Lower leg skin (tissue), 4 donors: ENCODE measurements around the gene RAB27B. TPM values are rescaled to one million over a fixed set of nuclear protein-coding genes. Genes with fewer than 3 reads are reported as not detected.

Source experiments
- DNase-seq, 2 donors: peaks; one replicate each; pipeline ENCODE4 v3.0.0-alpha.2; 2019; ENCODE audit warnings: low spot score in 2 of 2
- H3K4me3 ChIP-seq: fragments of 200-600 bp; sonication (generic); 2 replicates; pipeline ENCODE4 v1.5.1; 2017; ENCODE audit warnings: mild to moderate bottlenecking, low read depth; ENCODE audit not compliant: poor library complexity, severe bottlenecking
- CTCF ChIP-seq, 3 donors: fragments of 450-650 bp; IDR thresholded peaks; one replicate each; pipeline ENCODE4 v1.5.1; 2016; ENCODE audit warnings: antibody characterized with exemption in 3 of 3, mild to moderate bottlenecking in 3 of 3, moderate library complexity in 2 of 3
- POLR2A ChIP-seq, 2 donors: fragments of 450-650 bp; IDR thresholded peaks; one replicate each; pipeline ENCODE4 v1.6.1; 2016 to 2017; ENCODE audit warnings: antibody characterized with exemption in 2 of 2, mild to moderate bottlenecking in 1 of 2, moderate library complexity in 1 of 2
- WGBS, 2 donors: methylation state at CpG; one replicate each; pipeline ENCODE4 v1.1.5; 2018; 5-methylcytosine and 5-hydroxymethylcytosine counted together
- intact Hi-C: fragments of 100-400 bp; cut with DNase I; formaldehyde crosslinking; loops from one replicate; pipeline ENCODE4 v1.15.0; 2023; ENCODE audit warnings: low total_unique reads
- total RNA-seq, 4 donors: library from RNA; depleted of rRNA; stranded (reverse); fragments of >200 nt; gene quantifications; one replicate each; pipeline ENCODE4 v1.1.0, GENCODE V29; 2016

RAB27B gene
- total RNA-seq, 4 donors from 2014 or later = 22.6 to 34.8 (median 27.2) TPM

DNA sequence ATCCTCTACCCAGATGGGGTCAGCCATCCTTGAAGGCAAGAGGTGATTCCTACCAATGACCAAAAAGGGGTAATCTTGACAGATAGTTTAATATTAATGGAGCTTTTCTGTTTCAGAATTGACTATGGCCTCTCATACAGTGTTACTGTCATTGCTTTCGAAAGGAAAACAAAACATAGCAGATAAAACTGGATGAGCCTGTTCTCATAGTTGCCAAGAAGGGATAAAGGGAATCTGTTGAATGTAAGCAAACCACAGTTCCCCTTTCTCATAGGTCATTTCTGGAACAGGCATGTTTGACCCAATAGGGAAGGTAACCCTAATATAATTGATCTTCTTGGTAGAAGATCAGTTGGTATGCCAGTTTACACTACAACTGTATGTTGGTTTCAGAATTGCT lies 1.6 kb downstream of the RAB27B start:
- H3K4me3 ChIP-seq = no peak overlapping the region
- intact Hi-C loops = no loop called here
- TF ChIP-seq POLR2A (IDR thresholded peaks at IDR 0.05) (no peak), CTCF (IDR thresholded peaks at IDR 0.05) (no peak)
- WGBS, 2 donors = 57 to 73% methylated on average over 1 of the region's 1 CpG
- no peak for DNase-seq

GRCh38 chr18:54830260-54830659 lies 2.0 kb downstream of the RAB27B start:
- TF ChIP-seq POLR2A (IDR thresholded peaks at IDR 0.05) = no peak
- TF ChIP-seq CTCF (IDR thresholded peaks at IDR 0.05) = no peak
- no peak overlapping the region for H3K4me3 ChIP-seq
- intact Hi-C loops = no loop called here
- no peak for DNase-seq
- WGBS, 2 donors = 63 to 69% methylated on average over 1 of the region's 1 CpG

DNA sequence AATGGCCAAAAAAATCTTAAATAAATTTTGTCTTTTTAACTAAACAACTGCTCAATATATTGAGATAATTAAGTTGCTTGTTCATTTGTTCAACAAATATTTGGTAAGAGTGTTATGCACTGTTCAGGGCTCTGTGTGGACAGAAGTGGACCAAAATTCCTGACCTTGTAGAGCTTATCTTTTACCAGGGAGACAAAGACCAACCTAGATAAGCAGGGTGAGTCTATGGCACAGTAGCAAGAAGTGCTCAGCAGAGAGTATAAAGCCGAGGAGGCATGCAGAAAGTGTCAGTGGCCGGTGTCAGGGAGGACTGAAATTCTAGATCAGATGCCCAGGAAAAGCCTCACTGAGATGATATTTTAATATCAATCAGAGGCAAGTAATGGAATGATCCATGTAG lies 2.6 kb downstream of the RAB27B start:
- DNase-seq = no peak
- intact Hi-C loops = no loop called here
- TF ChIP-seq POLR2A (IDR thresholded peaks at IDR 0.05) = no peak
- no peak for TF ChIP-seq CTCF (IDR thresholded peaks at IDR 0.05)
- 63 to 71% methylated on average over 2 of the region's 2 CpGs for WGBS, 2 donors
- H3K4me3 ChIP-seq = no peak overlapping the region

DNA sequence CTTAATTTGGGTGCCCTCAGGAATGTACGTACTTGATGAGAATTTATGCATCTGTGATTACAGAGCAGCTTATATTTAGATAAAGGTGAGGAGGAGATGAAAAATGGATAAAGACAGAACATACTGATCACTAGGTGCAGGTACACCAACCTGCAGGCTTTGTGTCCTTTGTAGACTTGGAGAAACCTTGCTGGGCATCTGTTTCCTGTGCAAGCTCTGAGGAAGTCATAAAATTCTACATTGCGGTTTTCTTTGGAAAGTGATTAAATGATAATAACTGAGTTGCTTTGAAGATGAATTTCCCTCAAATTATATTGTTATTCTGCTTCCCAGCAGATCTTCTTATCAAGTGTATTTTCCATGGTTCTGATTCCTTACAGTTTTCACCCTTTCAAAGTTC lies 7.7 kb downstream of the RAB27B start:
- TF ChIP-seq CTCF (IDR thresholded peaks at IDR 0.05) = no peak
- TF ChIP-seq POLR2A (IDR thresholded peaks at IDR 0.05) = no peak
- intact Hi-C loops = no loop called here
- 67 to 69% methylated on average over 2 of the region's 2 CpGs for WGBS, 2 donors
- H3K4me3 ChIP-seq = no peak overlapping the region
- DNase-seq = no peak

DNA sequence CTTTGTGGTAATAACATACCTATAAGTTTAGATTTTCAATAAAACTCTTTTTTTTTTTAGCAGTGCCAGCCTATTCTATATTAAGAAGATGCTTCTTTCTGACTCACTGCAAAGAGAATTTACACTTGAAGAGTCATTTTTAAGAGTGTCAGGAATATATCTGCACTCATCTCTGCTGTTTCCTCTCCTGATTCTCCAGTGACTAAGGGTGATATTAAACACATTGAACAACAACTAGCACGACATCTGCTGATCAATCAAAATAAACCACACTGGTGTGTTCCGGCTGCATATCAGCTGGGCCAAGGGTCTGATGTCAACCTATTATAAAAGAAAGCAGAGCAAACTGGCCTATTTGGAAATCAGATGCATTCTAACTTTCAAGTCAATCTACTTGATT lies 15.0 kb downstream of the RAB27B start:
- DNase-seq = no peak
- intact Hi-C loops = no loop called here
- TF ChIP-seq POLR2A (IDR thresholded peaks at IDR 0.05) (no peak), CTCF (IDR thresholded peaks at IDR 0.05) (no peak)
- 80 to 83% methylated on average over 2 of the region's 2 CpGs for WGBS, 2 donors
- H3K4me3 ChIP-seq = no peak overlapping the region

DNA sequence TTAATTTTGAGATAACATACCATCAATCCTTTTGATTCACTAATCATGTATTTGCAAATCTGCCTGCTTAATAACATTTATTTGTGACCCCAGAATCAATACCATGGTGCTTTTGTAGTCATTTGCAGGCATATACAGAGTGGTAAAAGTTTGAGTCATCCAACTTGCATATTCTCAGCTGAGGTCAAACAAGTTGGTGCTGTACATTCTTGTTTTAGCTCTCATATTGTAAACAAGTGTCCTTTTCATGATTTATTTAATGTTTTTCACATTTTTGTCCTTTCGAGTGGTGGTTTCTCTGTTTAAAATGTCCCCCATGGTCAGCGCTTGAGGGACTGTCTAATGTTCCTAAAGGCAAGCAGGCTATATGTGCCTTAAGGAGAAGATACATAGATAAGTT lies 17.5 kb downstream of the RAB27B start:
- intact Hi-C loops = no loop called here
- no peak overlapping the region for H3K4me3 ChIP-seq
- TF ChIP-seq CTCF (IDR thresholded peaks at IDR 0.05) (no peak), POLR2A (IDR thresholded peaks at IDR 0.05) (no peak)
- DNase-seq = no peak
- whole genome bisulfite sequencing, 2 donors = 36 to 38% methylated on average over 2 of the region's 2 CpGs
